NCI-H2171 treated with DMSO at 0.1 percent for 48 hours (cell line): Measurements from ENCODE around the gene MSLN.

Experiments used
- DNase-seq: peaks from one replicate; lab custom pipeline; 2025; lab: John Stamatoyannopoulos, UW

The MSLN gene

GRCh38 chr16:793414-793813, 32.9 kb downstream of the MSLN start:
- DNase-seq: no peak

GRCh38 chr16:794091-794822, 33.7 kb downstream of the MSLN start:
- DNase-seq: no peak

- DNase-seq: no peak
These were observed 34.4 kb downstream of the MSLN start for GRCh38 chr16:794853-795466.

- DNase-seq: no peak
These were observed 35.2 kb downstream of the MSLN start for GRCh38 chr16:795580-796229.

GRCh38 chr16:796296-797119, 36.0 kb downstream of the MSLN start:
- no peak for DNase-seq

- DNase-seq: no peak
These were observed 36.5 kb downstream of the MSLN start for GRCh38 chr16:797120-797420.

- no peak for DNase-seq
These were observed 37.2 kb downstream of the MSLN start for GRCh38 chr16:797686-798085.

- DNase-seq: no peak
These were observed 38.1 kb downstream of the MSLN start for GRCh38 chr16:798666-799065.

- no peak for DNase-seq
These were observed 38.8 kb downstream of the MSLN start for GRCh38 chr16:799111-799947.

- no peak for DNase-seq
These were observed 39.7 kb downstream of the MSLN start, which contains the start of gene GNG13 for GRCh38 chr16:799948-800833. GNG13 (minus strand) TSS chr16:800734; CDS start chr16:799077, 1,657 bp downstream.

GRCh38 chr16:800834-801511, 40.4 kb downstream of the MSLN start:
- no peak for DNase-seq

- no peak for DNase-seq
These were observed 41.2 kb downstream of the MSLN start for GRCh38 chr16:801584-802363.

- no peak for DNase-seq
These were observed 41.9 kb downstream of the MSLN start for GRCh38 chr16:802461-802860.

GRCh38 chr16:802914-803753, 42.6 kb downstream of the MSLN start:
- DNase-seq: no peak

GRCh38 chr16:803754-804080, 43.2 kb downstream of the MSLN start:
- no peak for DNase-seq

- DNase-seq: no peak
These were observed 43.9 kb downstream of the MSLN start for GRCh38 chr16:804193-805048.

GRCh38 chr16:805474-805873, 44.9 kb downstream of the MSLN start:
- DNase-seq: no peak
